HG02938 (cell line): ENCODE measurements around the gene PIGU.
"Not testable (repeated sequence)": the region's sequence is repeated elsewhere in the genome, so short reads cannot be mapped to it uniquely, and the experiment has no call there.

Experiments
- ATAC-seq: cut with Tn5 transposase; IDR thresholded peaks from one replicate; pipeline ENCODE4 v1.9.1; 2021; ENCODE audit warnings: mild to moderate bottlenecking, moderate library complexity; ENCODE audit not compliant: unreplicated experiment

The PIGU gene

GRCh38 chr20:34676642-34677373, at the start of gene PIGU:
Gene PIGU (minus strand): TSS chr20:34677092. CDS start chr20:34677085, 7 bp downstream.
- peak; percentile 88 for ATAC-seq

- no peak for ATAC-seq
These were observed 47.3 kb upstream of the PIGU start for GRCh38 chr20:34724172-34724571.

- not testable (repeated sequence) for ATAC-seq
These were observed 45.7 kb upstream of the PIGU start for GRCh38 chr20:34722560-34722959.

- ATAC-seq = no peak
These were observed 43.4 kb upstream of the PIGU start for GRCh38 chr20:34720266-34720665.

- ATAC-seq = peak; percentile 84
These were observed 42.5 kb upstream of the PIGU start for GRCh38 chr20:34719242-34720017.

- no peak for ATAC-seq
These were observed 40.6 kb upstream of the PIGU start for GRCh38 chr20:34717230-34718095.

- ATAC-seq = no peak
These were observed 40.0 kb upstream of the PIGU start for GRCh38 chr20:34716921-34717229.

GRCh38 chr20:34715384-34715783, 38.5 kb upstream of the PIGU start:
- ATAC-seq = no peak

GRCh38 chr20:34713944-34714515, 37.1 kb upstream of the PIGU start:
- ATAC-seq = not testable (repeated sequence)

GRCh38 chr20:34713194-34713943, 36.5 kb upstream of the PIGU start:
- ATAC-seq = no peak

GRCh38 chr20:34712525-34713192, 35.8 kb upstream of the PIGU start:
- ATAC-seq = no peak

- ATAC-seq = no peak
These were observed 35.0 kb upstream of the PIGU start for GRCh38 chr20:34711813-34712430.

GRCh38 chr20:34710861-34711574, 34.1 kb upstream of the PIGU start:
- no peak for ATAC-seq

GRCh38 chr20:34710568-34710839, 33.6 kb upstream of the PIGU start:
- ATAC-seq = no peak

GRCh38 chr20:34709831-34710567, 33.1 kb upstream of the PIGU start:
- peak; percentile 10 for ATAC-seq

GRCh38 chr20:34709044-34709830, 32.3 kb upstream of the PIGU start:
- peak; percentile 39 for ATAC-seq

GRCh38 chr20:34708621-34709043, 31.7 kb upstream of the PIGU start:
- ATAC-seq = peak; percentile 8
